Measurements from ENCODE around the gene ZBTB9.

Gene ZBTB9

DNA sequence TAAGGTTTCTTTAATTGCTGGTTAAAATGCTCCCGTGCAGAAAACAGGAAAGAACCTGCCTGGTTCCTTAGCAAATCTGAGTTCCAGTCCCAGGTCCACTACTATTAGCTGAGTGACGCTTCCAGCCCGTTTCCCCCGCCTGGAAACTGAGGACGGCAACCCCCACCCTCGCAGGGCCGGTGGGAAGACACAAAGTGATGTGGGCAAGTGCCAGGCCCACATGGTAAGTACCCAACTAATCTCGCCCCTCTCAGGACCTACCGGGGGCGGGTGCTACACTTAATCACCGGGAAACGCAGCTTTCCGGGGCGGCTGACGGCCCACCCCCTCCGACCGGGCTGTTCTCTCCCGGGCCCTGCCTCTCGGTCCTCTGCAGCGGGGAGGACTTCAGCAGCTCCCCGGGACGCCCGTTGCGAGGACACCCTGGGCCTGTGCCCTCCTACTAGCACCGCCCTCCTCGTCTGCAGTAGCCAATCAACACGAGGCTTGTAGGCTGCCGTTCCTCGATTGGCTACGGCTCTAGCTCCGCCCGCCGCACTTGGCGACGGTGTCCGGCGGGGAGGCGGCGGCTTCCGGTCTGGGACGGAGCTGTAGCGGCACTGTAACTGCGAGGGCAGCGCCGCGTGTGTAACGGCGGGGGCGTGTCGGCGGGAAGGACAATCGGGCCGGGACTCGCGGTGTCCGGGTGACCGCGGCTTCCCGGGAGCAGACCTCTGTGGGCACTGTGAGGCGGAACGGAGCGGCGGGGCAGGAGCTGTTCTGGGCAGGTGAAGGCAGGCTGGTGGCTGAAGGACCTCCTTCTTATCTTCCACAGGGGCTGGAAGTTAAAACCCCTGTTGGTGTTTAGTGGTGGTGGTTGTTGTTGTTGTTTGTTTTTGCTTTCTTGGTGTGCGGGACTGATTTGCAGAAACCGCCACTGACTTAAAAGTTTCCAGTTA lies at the start of gene ZBTB9:
Gene ZBTB9, plus strand, starts transcription at position 568 of the 938 bp plus-strand sequence. CDS start 525 bp downstream, outside the sequence.
- peak; percentile 96 for DNase-seq

DNA sequence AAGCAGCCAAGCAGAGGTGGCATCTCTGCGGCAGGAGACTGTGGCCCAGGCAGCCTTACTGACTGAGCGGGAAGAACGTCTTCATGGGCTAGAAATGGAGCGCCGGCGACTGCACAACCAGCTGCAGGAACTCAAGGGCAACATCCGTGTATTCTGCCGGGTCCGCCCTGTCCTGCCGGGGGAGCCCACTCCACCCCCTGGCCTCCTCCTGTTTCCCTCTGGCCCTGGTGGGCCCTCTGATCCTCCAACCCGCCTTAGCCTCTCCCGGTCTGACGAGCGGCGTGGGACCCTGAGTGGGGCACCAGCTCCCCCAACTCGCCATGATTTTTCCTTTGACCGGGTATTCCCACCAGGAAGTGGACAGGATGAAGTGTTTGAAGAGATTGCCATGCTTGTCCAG lies 49.5 kb upstream of the ZBTB9 start:
- DNase-seq: no peak

- no peak for DNase-seq
Measured at GRCh38 chr6:33405386-33405940, 48.9 kb upstream of the ZBTB9 start.

DNA sequence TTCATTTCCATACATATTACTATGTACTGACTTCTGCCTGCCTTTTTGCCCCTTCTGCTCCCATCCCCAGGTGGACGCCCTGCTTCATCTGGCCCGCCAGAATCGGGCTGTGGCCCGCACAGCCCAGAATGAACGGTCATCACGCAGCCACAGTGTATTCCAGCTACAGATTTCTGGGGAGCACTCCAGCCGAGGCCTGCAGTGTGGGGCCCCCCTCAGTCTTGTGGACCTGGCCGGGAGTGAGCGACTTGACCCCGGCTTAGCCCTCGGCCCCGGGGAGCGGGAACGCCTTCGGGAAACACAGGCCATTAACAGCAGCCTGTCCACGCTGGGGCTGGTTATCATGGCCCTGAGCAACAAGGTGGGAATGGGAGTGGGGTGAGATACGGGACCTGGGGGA lies 48.2 kb upstream of the ZBTB9 start:
- no peak for DNase-seq

DNA sequence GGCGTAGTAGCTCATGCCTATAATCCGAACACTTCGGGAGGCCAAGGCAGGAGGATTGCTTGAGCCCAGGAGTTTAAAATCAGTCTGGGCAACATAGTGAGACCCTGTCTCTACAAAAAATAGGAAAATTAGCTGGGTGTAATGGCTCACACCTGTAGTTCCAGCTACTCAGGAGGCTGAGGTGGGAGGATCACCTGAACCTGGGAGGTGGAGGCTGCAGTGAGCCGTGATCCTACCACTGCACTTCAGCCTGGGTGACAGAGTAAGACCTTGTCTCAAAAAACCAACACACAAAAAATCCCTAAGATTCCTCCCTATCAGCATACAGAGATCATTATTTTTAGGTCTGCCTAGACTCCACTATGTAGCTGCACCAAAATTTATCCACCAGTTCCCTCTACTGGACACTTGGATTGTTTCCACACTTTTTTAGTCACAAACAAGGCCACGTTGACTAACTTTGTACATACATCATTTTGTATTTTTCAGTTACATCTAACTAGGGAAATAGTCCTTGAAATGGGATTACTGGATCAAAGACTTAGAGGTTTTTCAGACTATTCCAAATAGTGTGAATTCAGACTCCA lies 47.2 kb upstream of the ZBTB9 start:
- DNase-seq: no peak

- peak; percentile 94 for DNase-seq
Measured at GRCh38 chr6:33410050-33410710, 44.2 kb upstream of the ZBTB9 start.

- peak; percentile 70 for DNase-seq
Measured at GRCh38 chr6:33410711-33411631, 43.4 kb upstream of the ZBTB9 start, which contains the start of gene PHF1. Gene PHF1 (plus strand): TSS chr6:33411014. CDS start chr6:33412264, 1,250 bp downstream.

DNA sequence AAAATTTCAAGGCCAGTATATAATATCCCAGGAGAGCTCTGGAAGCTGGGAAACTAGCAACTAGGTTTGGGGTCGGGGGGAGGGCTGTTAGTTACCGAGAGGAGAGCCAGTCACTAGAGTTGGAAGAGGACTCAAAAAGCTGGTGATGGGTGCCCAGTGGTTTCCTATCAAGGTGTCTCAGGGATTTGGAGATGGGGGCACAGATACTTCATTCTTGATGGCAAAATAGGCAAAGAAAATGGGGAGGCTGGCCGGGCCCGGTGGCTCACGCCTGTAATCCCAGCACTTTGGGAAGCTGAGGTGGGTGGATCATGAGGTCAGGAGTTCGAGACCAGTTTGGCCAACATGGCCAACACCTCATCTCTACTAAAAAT lies 42.8 kb upstream of the ZBTB9 start:
- no peak for DNase-seq

- DNase-seq: no peak
Measured at GRCh38 chr6:33412140-33413009, 42.0 kb upstream of the ZBTB9 start.

DNA sequence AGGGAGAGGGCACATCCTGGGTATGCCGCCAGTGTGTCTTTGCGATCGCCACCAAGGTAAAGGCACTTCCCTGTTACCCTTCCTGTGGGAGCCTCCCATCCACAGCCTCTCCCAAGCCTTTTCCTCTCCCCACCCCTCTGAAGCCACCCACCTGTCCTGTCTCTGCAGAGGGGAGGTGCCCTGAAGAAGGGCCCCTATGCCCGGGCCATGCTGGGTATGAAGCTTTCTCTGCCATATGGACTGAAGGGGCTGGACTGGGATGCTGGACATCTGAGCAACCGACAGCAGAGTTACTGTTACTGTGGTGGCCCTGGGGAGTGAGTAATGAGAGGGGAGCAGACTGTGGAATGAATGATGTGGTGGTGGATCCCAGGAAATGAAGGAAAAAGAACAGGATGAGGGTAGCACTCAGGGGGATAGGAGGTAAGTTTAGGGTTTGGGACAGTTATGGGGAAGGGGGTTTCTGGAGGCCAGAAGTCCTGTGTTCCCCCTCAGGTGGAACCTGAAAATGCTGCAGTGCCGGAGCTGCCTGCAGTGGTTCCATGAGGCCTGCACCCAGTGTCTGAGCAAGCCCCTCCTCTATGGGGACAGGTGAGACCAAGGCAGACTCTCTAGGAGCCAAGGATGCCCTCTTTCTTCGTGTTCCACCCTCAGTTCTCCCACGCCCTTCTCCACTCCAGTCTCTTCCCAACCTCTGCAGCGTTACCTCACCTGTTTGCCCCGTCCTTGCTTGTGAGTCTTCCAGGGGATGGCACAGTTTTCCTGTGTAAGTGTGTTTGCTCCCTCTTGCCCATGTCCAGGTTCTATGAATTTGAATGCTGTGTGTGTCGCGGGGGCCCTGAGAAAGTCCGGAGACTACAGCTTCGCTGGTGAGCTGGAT lies 40.9 kb upstream of the ZBTB9 start:
- no peak for DNase-seq

DNA sequence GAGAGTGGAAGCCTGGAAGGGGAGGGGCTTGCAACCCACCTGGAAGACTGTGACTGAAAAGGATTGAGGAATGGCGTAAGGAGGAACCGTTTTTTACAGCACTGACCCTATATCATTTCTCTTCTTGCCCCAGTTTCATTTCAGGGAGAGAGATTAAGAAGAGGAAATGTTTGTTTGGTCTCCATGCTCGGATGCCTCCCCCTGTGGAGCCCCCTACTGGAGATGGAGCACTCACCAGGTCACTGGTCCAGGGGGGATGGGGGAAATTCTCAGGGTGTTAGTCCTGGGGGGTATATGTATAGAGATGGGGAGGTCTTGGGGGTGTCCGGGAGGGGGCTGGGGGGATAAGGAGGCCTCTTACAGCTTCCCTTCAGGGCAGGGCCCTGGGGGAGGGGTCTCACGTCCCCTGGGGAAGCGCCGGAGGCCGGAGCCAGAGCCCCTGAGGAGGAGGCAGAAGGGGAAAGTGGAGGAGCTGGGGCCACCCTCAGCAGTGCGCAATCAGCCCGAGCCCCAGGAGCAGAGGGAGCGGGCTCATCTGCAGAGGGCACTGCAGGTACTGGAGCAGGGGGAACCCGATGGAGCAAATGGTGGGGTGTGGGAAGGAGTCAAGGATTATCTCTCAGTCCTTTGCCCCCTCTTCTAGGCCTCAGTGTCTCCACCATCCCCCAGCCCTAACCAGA lies 39.6 kb upstream of the ZBTB9 start:
- no peak for DNase-seq

GRCh38 chr6:33415831-33416230 lies 38.5 kb upstream of the ZBTB9 start:
- DNase-seq: no peak

- no peak for DNase-seq
Measured at GRCh38 chr6:33416386-33417127, 37.8 kb upstream of the ZBTB9 start.

GRCh38 chr6:33417128-33417902 lies 37.1 kb upstream of the ZBTB9 start:
- DNase-seq: peak; percentile 39

DNA sequence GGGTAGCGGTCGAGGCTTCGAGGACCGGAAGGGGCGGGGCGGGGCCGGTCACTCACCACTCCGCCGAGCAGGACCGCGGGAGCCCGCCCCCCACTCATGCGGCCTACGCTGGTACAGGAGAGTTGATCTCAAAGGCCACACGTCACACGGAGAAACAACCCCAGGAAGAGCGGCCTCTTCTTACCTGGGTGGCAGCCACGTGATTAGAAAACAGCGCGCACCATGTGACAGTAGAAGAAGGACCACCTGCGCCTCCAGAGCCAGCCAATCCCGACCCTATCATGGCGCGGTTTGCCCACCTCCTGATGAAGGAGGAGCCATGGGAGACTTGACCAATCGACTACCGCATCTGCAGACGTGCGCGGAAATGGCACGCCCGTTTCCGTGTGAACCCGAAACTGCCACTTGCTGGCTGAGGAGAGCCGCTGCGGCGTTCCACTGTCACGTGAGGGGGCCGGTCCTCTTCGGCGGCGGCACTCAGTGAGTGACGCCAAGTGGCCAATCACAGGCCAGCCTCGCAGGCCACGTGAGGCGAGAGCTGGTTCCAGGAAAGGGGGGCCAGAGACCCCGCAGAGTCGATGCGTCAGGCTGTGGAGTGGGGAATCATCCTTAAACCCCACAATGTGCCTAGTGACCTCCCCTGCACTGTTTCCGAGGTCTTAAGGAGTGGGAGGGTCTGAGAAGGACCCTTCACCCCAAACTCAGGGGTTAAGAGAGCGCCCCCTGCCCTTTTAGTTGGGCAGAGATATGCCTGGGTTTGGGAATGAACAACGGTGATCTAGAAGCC lies 36.3 kb upstream of the ZBTB9 start, which contains the start of gene CUTA:
Gene CUTA, minus strand, starts transcription at position 205 of the 787 bp plus-strand sequence. Its CDS starts 107 bp downstream, at position 98.
- DNase-seq: peak; percentile 100

DNA sequence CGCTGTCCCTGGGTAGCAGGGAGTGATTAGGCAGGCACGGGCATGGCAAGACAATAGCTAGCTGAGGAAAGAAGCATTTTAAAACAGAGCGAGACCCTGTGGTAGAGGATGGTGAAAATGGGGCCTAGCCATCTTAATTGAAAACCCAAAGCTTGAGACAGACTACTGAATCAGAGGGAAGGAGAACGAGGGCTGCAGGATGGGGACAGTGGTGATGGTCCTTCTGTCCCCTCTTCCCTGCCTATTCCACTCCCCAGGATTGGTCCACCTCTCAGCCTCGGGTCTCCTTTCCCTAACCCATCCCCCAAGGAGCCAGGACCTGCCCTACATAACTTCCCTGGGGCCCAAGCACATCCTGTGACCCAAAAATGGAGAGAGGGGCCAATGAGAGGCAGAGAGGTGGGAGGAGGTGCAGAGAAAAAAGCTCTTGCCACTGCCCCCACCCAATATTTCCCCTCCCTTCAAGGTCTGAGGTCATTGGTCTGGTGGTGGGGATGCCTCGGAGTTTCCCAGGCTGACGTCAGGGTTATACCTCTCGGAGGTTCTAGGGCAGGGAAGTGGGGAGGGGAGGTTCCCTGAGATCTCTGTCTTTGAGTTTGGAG lies 35.6 kb upstream of the ZBTB9 start:
- DNase-seq: no peak

Data from NCI-H2171 treated with DMSO at 0.1 percent for 48 hours (cell line).